Hypothalamus (tissue), 51 donors: ENCODE results near the gene PGR.
"Not testable (repeated sequence)": the region's sequence is repeated elsewhere in the genome, so short reads cannot be mapped to it uniquely, and the experiment has no call there.

Source experiments
- DNase-seq, 51 donors: peaks; one replicate each; lab custom pipeline; 2025; lab: John Stamatoyannopoulos, UW

Gene PGR

DNA sequence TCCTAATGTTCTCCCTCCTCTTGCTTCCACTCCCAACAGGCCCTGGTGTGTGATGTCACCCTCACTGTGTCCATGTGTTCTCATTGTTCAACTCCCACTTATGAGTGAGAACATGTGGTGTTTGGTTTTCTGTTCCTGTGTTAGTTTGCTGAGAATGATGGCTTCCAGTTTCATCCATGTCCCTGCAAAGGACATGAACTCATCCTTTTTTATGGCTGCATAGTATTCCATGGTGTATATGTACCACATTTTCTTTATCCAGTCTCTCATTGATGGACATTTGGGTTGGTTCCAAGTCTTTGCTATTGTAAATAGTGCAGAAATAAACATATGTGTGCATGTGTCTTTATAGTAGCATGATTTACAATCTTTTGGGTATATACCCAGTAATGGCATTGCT, 115.9 kb downstream of the PGR start:
- DNase-seq, result not testable (repeated sequence)

DNA sequence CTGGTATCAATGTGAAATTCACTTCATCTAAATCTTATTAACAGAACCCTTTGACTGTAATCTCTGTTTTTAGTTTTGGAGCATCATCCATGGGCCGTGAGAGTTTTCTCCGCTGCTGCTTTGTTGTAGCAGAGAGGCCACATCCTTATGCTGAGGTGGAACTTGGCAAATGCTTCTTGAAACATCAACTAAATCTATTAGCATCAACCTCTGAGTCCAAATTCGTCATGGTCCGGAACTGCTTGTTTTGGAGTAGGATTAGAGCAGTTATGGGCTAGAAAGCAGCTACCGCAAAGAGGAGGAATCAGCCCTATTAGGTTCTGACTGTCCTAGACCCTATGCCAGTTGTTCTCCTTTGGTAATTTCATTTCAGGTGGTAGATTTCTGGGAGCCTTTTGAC, 117.7 kb downstream of the PGR start:
- DNase-seq, result no peak

DNA sequence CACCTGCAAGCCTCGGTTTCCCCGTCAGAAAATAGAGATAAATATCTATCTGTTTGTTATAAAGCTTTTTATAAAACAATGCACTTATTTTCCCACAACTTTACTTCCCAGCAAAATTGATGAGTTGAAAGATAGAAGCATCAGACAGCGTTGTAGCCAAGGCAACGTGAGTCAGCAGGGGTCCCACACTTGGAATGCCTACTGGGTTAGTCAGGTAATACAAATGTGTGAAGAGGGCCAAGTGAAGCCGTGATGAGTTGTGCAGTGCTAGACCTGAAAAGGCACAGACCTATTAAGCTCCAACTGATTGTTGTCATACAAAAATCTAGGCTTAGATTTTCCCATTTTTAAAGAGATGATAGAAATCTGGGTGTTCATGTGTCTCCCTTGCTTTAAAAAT, 118.7 kb downstream of the PGR start:
- no peak for DNase-seq

DNA sequence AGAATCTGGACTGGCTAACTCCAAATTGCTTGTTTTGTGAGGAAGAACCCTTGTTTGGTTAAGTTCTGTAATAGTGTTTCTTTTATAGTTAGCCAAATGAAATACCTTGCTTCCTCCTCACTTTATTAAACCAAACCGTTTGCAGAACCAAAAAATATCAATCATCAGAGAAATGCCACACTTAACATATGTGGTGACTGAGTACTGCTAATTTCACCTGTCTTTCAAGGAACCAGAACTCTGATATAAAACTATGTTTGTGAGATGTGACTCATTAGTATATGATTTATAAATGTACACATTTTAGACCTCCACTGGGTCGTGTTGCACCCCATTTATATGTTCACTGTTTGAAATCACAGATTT, 119.9 kb downstream of the PGR start:
- DNase-seq, result no peak

DNA sequence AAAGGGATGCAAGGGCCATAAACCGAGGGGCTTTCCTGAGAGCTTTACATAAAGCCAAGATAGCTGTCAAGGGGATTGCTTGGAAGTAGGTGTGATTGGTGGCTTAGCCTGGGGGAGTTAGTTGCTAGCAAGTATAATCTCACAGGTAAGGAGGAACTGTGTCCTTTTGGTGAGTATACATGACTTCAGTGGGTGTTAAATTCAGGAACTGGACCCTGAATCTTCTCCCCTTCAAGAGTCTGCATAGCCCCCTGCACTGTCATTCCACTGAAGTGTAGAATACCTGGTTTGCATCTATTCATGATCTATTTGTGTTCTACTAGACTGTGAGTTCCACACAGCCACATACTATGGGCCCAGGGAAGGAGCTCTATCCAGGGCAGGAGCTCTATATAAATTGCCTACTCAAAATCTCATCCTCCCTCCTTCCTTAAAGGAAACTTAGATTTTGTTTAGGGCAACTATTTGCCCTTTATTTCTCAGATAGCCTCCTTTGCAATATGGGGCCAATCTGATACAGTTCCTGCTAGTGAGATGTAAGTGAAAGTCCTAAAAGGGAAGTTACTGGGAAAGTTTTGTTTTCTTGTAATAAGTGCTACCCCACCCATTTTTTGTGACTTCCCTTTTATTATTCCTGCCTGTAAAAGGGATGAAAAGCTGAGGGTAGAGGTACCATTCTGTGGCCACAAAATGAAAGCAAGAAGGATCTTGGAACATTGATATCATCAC, 120.5 kb downstream of the PGR start:
- DNase-seq, result no peak

DNA sequence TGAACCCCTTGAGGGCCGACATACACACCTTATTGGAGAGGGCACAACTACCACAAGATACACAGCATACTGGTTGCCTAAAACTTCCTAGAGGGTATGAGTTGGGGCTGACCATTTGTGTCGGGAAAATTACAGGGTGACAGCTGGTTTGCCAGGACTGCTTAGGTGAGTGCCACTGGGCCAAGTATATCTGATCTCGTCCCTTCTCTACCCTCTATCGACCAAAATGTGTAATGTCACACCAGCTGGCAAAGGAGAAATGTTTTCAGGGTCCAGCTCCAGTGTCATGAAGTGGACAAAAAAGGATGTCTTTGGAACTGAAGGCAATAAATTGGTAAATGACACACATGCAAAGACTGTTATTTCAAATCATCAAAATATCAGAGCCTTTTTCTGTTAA, 126.1 kb downstream of the PGR start:
- DNase-seq, result no peak

DNA sequence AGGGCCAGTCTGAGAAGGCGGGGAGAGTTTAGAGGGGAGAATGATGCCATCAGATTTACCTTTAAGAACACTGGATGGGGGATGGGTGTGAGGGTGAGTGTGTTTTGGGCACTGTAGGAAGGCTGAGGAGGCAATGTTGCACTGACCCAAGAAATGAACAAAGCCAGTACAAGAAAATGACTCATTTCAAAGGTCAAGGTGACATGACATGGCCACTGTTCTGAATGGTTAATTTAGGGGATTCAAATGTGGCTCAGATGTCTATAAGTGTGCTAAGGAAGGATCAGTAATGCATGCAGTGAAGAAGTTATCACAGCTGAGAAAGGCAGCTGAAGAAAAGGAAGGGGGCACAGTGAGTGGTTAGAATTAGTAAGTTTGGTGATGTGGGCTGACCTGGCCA, 129.9 kb downstream of the PGR start:
- DNase-seq, result no peak

DNA sequence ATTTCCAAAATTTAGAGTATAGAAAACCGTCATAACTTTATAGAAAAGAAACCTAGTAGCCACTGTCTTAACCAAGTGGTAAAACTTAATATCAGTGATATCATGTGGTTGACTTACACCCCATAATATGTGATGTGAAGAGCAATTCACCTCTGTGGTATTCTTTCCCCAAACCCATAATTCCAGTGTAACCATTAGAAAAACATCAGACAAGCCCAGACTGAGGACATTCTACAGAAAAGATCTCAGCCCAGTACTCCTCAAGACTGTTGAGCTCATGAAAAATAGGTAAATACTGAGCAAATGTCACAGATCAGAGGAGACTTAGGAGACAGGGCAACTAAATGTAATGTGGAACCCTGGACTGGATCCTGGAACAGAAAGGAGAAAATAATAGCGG, 134.6 kb downstream of the PGR start:
- no peak for DNase-seq

DNA sequence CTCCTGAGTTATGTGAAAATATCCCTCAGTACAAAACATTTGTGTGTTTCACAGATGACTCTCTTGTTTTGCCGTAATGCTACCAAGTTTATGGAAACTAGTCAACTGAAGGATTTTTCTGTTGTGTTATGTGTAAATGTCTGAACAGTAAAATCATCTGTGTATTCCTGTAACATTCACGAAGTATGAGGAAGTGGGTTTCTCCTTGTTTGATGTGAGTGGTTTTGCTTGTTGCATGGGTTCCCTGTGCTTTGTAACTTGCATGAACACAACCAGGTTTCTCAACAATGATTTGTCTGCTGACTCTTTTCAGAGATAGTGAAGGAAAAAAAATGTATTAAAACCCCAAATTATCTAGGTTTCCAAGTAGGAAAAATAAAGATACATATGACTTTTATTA, 138.1 kb downstream of the PGR start:
- no peak for DNase-seq

DNA sequence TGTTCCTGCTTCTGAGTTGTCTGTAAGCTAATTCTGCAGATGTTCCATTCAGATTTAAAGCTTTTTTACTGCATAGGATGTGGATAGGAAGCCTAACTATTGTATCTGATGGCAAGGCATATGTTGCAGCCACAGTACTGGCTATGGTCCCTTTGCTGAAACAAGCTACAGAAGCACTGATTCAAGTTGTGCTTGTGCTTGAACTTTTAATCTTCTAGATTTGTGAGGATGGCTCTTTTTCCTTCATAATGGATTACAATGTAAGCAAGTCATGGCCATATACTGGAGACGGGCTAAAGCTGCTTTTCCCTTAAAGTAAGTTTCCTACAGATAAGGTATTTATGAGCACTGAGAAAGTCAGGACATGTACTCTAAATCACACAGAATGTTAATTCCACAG, 138.7 kb downstream of the PGR start:
- DNase-seq, result no peak

DNA sequence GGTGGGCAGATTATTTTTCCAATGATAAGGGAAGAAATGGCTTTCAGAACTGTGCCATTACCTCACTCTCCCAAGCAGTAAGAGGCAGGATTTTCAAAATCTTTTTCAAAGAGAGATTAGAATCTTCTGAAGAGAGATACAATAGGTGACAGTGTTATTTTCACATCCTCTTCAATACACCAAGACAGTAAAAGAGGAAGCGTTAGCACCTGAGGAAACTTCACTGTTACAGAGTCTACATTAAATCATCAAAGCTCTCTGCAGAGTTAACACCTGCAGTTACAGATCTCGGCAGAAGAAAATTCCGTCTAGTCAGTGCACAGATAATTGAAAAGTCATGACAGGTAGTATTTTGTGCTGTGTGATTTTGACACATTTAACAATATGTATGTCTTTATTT, 144.9 kb downstream of the PGR start:
- no peak for DNase-seq

DNA sequence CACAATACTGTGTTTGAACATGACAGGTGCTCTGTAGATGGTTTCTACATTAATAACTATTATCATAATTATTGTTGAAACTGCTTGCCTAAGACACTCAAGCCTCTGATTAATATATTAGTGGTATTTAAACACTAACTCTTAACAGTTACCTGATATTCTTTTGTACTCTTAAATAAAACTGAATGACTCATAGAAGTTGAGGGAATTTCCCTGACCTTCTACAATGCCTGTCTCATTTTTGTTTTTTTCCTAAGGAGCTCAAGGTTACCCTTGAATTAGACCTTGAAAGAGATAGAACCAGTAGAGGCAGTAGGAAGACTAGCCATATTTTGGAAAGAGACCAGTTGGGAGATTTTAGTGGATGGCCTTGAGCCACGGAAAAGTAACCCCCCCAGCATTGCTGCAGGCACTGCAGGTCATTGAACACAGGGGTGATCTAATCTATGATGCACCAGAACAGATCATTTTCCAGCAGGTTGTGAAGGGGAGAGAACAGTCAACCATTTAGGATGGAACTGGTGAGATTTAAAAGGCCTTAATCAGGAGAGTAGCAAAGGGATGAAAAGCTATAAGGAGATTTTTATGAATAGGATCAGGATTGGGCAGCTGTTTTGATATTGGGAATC, 148.3 kb downstream of the PGR start:
- no peak for DNase-seq

DNA sequence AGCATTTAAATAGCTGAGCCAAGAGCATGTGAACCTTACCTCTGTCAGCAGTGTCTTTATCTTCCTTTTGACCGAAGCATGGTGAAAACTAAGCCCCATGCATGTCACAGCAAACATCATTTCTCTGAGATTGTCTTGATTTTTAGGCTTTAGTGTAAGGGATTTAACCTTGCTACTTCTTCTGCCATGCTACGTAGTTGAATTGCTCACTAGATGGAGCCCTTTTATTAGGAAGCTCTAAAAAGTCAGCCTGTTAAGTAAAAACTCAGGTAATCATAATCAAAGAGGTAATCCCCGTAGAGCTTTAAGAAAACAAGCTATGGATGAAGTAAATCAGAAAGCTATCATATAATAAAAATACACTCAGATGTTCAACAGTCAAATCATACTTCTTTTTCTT, 149.5 kb downstream of the PGR start:
- no peak for DNase-seq
